Stimulated activated CD8-positive, alpha-beta memory T cell treated with anti-CD3 and anti-CD28 coated beads, Interleukin-2, amount 100 ng/mL, for 1 hour (primary cell): ENCODE measurements around the gene AKNA.
A peak's percentile ranks its signal among the peaks of the same experiment; 100 is the strongest.

Source experiments
- DNase-seq, 2 donors: peaks; one replicate each; pipeline ENCODE4 v3.0.0-alpha.2; 2020; ENCODE audit warnings: low read depth in 2 of 2

Gene AKNA

DNA sequence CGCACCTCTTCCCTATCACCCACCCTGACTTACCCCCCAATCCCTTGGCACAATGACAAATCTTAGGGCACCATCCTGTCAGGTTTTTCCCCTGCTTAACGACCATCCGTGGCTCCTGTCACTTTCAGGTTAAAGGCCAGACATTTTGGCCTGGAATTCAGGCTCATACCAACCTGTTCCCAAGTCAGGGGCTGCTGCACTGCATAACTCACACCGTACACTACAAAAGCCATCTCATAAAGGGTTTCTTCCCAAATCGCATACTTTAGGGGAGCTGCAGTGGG is 7.5 kb upstream of the AKNA start:
- no peak for DNase-seq

DNA sequence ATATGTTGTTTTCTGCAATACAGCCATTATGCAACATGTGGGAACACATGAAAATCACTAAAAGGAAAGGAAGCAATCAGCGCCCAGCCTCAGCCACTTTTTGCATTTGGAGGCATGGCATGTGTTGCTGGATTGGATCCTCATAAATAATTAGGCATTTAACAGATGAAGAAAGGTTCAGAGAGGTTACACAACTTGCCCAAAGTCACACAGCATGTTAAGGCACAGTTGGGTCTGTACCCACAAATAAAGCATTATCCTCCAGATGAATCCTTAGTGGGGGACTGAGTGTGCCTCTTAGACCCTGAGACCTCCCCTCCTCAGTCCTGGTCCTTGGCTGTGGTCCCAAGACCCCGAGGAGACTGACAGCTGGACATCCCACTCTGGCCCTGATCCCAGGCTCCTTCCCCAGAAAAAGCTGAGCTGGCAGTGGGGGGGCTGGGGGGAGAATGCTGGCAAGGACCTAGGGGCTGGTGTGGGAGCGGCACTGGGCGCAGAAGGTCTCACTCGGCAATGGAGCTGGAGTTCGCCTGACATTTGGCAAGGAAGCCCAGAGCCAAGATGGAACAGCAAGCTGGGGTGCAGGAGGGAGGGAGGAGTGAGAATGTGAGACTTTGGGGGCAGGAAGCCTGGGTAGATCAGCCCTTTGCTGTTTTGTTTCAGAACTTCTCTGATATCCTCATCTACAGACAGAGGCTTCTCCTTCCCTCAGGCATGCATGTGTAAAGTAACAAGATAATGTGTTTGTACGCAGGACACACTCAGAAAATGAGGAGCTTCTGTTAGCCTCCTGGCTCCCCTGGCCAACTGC is 6.9 kb upstream of the AKNA start:
- DNase-seq, result no peak

DNA sequence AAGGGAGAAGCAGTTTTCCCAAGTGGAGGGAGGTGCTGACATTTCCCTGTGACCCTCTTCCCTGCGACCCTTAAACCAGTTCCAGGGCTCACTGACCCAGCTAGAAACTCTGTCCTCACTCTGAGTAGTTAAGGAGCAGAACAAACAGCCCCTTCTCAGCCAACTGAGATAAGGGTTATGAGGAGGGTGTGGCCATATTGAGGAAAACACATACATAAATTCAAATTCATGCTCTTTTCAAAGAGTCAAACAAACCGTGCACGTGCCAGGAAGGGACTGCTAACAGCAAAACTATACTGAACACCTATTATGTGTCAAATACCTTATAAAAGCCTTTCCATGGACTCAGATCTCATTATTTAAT is 4.9 kb upstream of the AKNA start:
- no peak for DNase-seq

DNA sequence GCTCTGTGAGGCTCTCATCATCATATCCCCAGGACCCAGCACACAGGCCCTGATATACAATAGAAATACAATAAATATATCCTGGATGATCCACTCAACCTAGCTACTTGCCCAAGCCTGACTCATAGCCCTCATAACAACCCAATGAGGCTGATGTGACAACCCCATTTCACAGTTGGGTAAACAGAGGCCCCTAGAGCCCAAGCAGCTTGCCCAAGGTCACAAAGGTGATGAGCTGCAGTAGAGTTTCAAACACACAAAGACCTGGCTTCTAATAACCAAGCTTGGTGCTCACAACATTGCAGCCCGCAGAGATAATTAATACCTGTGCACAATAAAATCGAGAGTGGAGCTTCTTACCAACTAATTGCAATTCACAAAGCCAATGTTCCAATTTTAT is 3.2 kb upstream of the AKNA start:
- no peak for DNase-seq

- DNase-seq, result no peak
These were observed 2.0 kb upstream of the AKNA start for GRCh38 chr9:114389612-114390368.

- DNase-seq, result no peak
These were observed 1.1 kb upstream of the AKNA start for GRCh38 chr9:114388764-114389375.

DNA sequence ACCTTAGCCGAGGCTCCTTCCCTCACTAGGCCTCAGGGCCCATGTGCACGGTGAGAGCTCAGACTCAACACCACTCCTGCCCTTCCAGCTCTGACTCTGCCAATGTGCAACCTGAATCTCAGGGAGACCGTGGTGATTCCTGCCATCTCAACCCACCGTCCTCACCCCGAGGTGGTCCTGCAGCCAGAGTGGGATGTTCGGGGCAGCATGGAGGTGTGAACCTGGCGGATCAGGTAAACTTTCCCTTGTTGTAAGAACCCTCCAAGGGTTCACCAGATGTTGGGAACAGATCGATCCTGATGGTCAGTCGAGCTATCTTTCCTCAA is 538 bp upstream of the AKNA start:
- DNase-seq, result no peak

DNA sequence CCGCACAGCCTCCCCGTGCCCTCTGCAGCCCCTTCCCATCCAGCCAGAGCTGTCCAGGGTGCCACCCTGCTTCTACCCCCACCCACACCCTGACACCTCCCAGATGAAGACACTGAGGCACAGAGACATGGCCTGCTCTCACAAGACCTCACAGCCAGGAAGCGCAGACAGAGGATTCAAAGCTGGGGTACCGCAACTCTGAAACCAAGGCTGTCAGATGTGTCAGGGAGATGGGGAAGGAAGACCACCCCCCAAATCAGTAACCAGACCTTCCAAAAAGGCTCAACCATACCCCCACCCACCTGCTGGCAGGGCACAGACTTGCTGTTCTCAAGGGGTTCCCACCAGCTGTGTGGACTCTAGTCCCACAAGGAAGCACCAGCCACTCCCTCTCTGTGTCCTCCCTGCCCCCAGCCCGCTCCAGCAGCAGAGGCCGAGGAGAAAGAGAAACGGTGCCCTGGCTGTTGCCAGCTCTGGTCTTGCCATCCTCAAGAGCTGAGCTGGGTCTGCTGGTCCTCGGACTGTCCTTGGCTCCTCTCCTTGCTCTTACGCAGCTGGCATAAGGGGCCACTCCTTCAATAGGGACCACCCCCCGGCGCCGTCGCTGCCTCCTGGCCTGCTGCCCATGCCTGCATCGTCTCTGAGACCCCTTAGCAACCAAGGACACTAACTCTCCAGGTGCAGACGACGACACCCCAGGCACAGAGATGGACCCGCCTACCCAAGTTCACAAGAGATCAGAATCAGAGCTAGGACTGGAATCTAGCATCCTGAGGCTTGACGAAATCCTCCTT is 699 bp downstream of the AKNA start:
- DNase-seq, result no peak

- DNase-seq, result no peak
These were observed 1.4 kb downstream of the AKNA start for GRCh38 chr9:114386361-114386885.

DNA sequence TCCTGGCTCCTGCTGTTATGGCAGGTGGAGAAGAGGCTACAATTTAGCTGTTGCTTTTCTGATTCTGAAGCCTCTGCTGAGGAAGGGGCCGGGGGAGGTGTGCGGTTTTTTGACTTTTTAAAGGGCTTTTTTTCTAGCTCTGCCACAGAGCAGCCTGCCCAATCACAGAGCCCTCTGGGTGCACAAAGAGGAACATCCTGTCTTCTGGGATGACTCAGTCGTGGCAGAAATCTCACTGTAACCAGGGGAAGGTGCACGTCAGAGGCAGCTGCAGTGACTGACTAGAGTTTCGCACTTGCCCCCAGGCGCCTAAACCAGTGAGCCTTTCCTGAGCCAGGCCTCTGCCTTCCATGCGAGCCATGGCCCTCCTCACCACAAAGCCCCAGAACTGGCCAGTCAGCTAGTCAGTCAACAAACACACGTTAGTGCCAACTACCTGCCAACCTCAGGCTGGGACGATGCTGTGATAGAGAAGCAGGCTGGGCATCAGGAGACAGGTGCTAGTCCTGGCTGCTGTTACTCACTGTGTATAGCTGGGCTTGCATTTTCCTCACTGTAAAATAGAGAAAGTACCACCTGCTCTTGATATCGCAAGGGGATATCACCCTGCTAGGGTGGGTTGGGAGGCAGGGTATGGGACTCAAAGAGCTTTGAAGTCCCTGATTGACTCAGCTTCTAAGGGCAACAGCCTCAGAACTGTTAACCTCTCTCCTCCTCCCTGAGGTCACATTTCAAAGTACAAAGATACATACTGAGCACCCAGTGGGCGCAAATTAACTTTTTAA is 2.2 kb downstream of the AKNA start:
- DNase-seq, result peak; percentile 73 to 74

DNA sequence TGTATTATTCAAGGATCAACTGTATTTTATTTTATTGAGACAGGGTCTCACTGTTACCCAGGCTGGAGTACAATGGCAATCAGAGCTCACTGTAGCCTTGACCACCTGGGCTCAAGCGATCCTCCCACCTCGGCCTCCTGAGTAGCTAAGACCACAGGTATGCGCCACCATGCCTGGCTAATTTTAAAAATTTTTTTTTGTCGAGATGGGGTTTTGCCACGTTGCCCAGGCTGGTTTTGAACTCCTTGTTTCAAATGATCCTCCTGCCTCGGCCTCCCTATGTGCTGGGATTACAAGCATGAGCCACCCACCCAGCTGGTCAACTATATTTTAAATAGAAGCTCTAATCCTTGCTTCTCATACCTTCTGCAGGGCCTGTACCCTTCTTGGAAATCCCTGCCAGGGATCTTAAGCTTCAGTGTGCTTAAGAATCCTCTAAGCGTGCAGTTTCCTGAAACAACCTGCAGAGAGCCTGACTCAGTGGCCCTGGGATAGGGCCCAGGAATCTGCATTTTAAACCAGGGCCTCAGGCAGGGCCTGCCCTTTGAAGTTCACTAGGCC is 2.9 kb downstream of the AKNA start:
- no peak for DNase-seq

- no peak for DNase-seq
These were observed 3.4 kb downstream of the AKNA start for GRCh38 chr9:114384341-114384740.

- no peak for DNase-seq
These were observed 4.1 kb downstream of the AKNA start for GRCh38 chr9:114383521-114384231.

- peak in 1 of 2 donors; percentile 48 for DNase-seq
These were observed 4.9 kb downstream of the AKNA start for GRCh38 chr9:114382699-114383520.

GRCh38 chr9:114378883-114379282 is 8.9 kb downstream of the AKNA start:
- no peak for DNase-seq

- no peak for DNase-seq
These were observed 9.8 kb downstream of the AKNA start for GRCh38 chr9:114378016-114378415.

- no peak for DNase-seq
These were observed 11.0 kb downstream of the AKNA start for GRCh38 chr9:114376586-114377445.

GRCh38 chr9:114375386-114376175 is 12.2 kb downstream of the AKNA start:
- no peak for DNase-seq
